Cardiac muscle cell (in vitro differentiated cells and primary cell): ENCODE data around the gene PPCDC. TPM values are rescaled to one million over a fixed set of nuclear protein-coding genes. Genes with fewer than 3 reads are reported as not detected.
"Not testable (repeated sequence)": the region's sequence is repeated elsewhere in the genome, so short reads cannot be mapped to it uniquely, and the experiment has no call there.

Experiments used
- DNase-seq, 2 donors: peaks; one replicate each; pipeline versions ENCODE4 v3.0.0 to v3.0.0-alpha.2; 2010 to 2017; ENCODE audit warnings: low read depth in 1 of 2, low spot score in 1 of 2
- H3K27ac ChIP-seq: fragments of 200-600 bp; sonication (generic); 2 replicates; pipeline ENCODE4 v1.5.1; 2016
- H3K27me3 ChIP-seq: fragments of 200-600 bp; sonication (generic); 2 replicates; pipeline ENCODE4 v1.6.0; 2016; ENCODE audit warnings: control low read depth
- H3K36me3 ChIP-seq: fragments of 200-600 bp; sonication (generic); 2 replicates; pipeline ENCODE4 v1.5.1; 2016; ENCODE audit warnings: control low read depth
- H3K4me1 ChIP-seq: fragments of 200-600 bp; sonication (generic); 2 replicates; pipeline ENCODE4 v1.8.1; 2017; ENCODE audit warnings: low read depth, mild to moderate bottlenecking, mixed run types
- H3K4me3 ChIP-seq: fragments of 200-600 bp; sonication (generic); 2 replicates; pipeline ENCODE4 v1.5.1; 2016; ENCODE audit warnings: mild to moderate bottlenecking
- H3K9me3 ChIP-seq: fragments of 200-600 bp; sonication (generic); 2 replicates; pipeline ENCODE4 v1.5.1; 2017; ENCODE audit warnings: low read depth, mild to moderate bottlenecking, control low read depth
- polyA plus RNA-seq: library from polyadenylated mRNA; unstranded; fragments of >200 nt; fragmentation: Nextera tagmentation; extraction: Ambion mirVana; gene quantifications from 2 replicates; pipeline ENCODE4 v1.2.1, GENCODE V29; 2016
- total RNA-seq: library from RNA; depleted of rRNA; stranded (reverse); fragments of >200 nt; gene quantifications from 2 replicates; pipeline ENCODE4 v1.2.3, GENCODE V29; 2016
- TF ChIP-seq, protein P1 (sequence below): IDR thresholded peaks from 2 replicates; pipeline ENCODE4 v1.5.1; 2012; ENCODE audit warnings: low read depth, mild to moderate bottlenecking, low read length

The PPCDC gene
- total and polyA plus RNA-seq, 2 experiments from 2014 or later: 17.6 to 25.6 TPM

DNA sequence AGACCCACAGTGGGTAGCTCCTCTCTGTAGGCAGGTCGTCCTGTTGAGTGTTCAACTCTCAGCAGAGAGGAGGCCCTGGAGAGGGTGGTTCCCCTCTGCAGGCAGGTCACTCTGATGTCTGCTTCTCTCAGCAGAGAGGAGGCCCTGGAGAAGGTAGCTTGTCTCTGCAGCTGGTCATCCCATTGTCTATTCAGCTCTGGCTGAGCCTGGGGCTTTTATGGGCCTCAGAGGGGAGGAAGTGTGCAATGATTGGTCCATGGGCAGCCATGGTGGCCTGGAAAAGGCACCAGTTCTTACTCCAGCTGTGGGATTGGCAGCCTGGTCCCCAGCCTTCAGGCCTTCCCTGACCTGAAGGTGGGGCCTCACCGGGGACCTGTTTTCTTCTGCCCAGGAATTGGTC lies 52.9 kb downstream of the PPCDC start:
- no peak overlapping the region for H3K4me3 ChIP-seq
- no peak for DNase-seq
- H3K27ac ChIP-seq: no peak overlapping the region
- no peaks in the 10 kb centered on the region for H3K9me3 ChIP-seq
- no peaks in the 10 kb centered on the region for H3K27me3 ChIP-seq
- no peaks in the 10 kb centered on the region for H3K36me3 ChIP-seq
- TF ChIP-seq, protein P1, sequence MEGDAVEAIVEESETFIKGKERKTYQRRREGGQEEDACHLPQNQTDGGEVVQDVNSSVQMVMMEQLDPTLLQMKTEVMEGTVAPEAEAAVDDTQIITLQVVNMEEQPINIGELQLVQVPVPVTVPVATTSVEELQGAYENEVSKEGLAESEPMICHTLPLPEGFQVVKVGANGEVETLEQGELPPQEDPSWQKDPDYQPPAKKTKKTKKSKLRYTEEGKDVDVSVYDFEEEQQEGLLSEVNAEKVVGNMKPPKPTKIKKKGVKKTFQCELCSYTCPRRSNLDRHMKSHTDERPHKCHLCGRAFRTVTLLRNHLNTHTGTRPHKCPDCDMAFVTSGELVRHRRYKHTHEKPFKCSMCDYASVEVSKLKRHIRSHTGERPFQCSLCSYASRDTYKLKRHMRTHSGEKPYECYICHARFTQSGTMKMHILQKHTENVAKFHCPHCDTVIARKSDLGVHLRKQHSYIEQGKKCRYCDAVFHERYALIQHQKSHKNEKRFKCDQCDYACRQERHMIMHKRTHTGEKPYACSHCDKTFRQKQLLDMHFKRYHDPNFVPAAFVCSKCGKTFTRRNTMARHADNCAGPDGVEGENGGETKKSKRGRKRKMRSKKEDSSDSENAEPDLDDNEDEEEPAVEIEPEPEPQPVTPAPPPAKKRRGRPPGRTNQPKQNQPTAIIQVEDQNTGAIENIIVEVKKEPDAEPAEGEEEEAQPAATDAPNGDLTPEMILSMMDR: no peak
- H3K4me1 ChIP-seq: no peaks in the 10 kb centered on the region

DNA sequence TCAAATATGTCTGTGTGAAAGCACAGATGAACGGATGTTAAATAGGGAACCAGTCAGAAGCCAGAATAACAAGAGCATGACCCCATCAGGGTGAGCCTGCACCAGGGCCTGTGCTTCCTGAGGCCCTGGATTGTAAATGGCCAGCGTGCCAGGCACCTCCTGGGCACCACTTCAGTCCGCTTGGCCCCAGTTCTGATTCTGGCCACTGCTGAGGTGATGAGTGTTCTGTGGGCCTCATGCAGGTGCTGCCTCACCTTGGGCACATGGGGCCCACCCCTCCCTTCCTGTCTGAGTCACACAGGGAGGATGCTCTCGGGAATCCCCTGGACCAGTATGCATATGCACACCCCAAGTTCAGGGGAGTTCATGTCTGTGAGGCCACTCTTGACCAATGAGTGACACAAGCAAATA lies 54.2 kb downstream of the PPCDC start:
- H3K27ac ChIP-seq, H3K36me3 ChIP-seq, H3K9me3 ChIP-seq, H3K4me1 ChIP-seq, H3K27me3 ChIP-seq, DNase-seq, H3K4me3 ChIP-seq: not testable (repeated sequence)

DNA sequence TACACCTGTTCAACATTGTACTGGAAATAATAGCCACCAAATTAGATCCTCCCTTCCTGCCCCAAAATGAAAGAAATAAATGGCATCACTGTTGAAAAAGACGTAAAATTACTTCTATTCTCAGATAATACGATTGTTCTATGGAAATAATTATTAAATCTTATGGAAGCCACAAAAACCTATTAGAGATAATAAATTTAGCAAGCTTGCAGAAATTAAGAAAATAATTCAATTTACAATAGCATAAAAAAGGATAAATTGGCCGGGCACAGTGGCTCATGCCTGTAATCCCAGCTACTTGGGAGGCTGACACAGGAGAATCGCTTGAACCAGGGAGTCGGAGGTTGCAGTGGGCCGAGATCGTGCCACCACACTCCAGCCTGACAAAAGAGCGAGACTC lies 57.8 kb downstream of the PPCDC start:
- TF ChIP-seq, protein P1: no peak
- DNase-seq: no peak
- Histone ChIP-seq H3K36me3 (no peaks in the 10 kb centered on the region), H3K4me3 (no peak overlapping the region), H3K9me3 (no peaks in the 10 kb centered on the region), H3K27me3 (no peaks in the 10 kb centered on the region), H3K4me1 (no peaks in the 10 kb centered on the region), H3K27ac (no peak overlapping the region)

DNA sequence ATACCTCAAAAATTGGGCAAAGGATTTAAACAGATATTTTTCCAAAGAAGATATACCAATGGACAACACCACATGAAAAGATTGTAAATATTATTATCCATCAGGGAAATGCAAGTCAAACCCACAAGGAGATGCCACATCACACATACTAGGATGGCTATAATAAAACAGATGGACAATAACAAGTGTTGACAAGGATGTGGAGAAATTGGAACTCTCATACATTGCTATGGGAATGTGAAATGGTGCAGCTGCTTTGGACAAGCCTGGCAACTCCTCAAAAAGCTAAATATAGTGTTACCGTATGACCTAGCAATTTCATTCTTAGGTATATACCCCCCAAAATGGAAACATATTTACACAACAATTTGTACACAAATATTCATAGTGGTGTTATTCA lies 59.3 kb downstream of the PPCDC start:
- Histone ChIP-seq H3K4me1 (no peaks in the 10 kb centered on the region), H3K36me3 (no peaks in the 10 kb centered on the region), H3K4me3 (no peak overlapping the region), H3K27ac (no peak overlapping the region), H3K27me3 (no peaks in the 10 kb centered on the region), H3K9me3 (no peaks in the 10 kb centered on the region)
- no peak for DNase-seq
- TF ChIP-seq, protein P1: no peak

DNA sequence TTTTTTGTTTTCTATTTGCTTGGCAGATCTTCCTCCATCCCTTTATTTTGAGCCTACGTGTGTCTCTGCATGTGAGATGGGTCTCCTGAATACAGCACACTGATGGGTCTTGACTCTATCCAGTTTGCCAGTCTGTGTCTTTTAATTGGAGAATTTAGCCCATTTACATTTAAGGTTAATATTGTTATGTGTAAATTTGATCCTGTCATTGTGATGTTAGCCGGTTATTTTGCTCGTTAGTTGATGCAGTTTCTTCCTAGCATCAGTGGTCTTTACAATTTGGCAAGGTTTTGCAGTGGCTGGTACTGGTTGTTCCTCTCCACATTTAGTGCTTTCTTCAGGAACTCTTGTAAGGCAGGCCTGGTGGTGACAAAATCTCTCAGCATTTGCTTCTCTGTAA lies 62.3 kb downstream of the PPCDC start:
- H3K9me3 ChIP-seq, H3K27me3 ChIP-seq, DNase-seq, H3K27ac ChIP-seq, H3K36me3 ChIP-seq, H3K4me3 ChIP-seq, H3K4me1 ChIP-seq: not testable (repeated sequence)

DNA sequence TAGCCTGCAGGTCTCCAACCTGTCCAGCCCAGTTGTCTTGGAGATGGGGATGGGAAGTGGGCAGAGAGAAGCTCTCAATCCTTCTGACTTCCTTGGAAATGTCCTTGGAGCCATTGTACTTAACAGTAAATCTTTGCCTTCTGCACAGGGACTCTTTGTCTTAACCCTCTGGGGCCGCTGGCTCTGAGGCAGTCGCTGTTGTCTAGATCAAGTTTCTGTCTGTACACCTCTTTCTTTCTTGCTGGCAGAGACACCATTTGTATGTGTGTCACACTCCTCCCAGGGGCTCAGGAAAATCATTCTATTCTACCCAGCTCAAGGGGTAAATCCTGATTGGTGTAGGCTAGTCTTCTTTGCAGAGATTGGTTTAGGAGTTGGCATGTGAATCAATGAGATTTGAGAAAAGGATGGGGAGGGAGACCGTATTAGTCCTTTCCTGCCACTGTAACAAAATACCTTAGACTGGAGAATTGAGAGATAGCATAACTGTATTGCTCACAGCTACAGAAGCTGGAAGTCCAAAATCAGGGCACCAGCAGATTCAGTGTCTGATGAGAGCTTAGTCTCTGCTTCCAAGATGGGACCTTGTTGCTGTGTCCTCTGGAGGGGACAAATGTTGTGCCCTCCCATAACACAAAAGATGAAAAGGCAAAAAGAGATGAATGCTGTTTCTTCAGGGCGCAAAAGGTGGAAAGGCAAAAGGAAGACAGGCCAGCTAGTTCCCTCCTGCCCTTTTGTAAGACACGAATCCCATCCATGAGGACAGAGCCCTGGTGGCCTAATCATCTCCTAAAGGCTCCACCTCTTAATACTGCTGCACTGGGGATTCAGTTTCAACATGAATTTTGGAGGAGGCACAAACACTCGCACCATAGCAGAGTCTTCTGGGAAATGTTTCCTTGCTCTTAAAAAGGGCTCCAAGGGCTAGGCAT lies 66.3 kb downstream of the PPCDC start:
- H3K9me3 ChIP-seq: no peaks in the 10 kb centered on the region
- H3K36me3 ChIP-seq: no peaks in the 10 kb centered on the region
- H3K4me1 ChIP-seq: no peaks in the 10 kb centered on the region
- DNase-seq: no peak
- no peaks in the 10 kb centered on the region for H3K27me3 ChIP-seq
- no peak overlapping the region for H3K4me3 ChIP-seq
- H3K27ac ChIP-seq: no peak overlapping the region
- TF ChIP-seq, protein P1: no peak
